Spinal cord (tissue), 10 donors: Measurements from ENCODE around the gene SNX8. TPM values are rescaled to one million over a fixed set of nuclear protein-coding genes. Genes with fewer than 3 reads are reported as not detected.

ENCODE experiments used
- DNase-seq, 6 donors: peaks; one replicate each; pipeline versions ENCODE4 v3.0.0 to v3.0.0-alpha.2; 2013 to 2015; ENCODE audit warnings: low spot score in 6 of 6, low read depth in 4 of 6
- H3K27ac ChIP-seq: one replicate; pipeline ENCODE4 v1.5.1; 2013; ENCODE audit warnings: low read depth, low read length, control low read depth
- H3K27me3 ChIP-seq: one replicate; pipeline ENCODE4 v1.6.1; 2013; ENCODE audit warnings: low read length; ENCODE audit not compliant: control insufficient read depth, insufficient read depth
- H3K36me3 ChIP-seq: one replicate; pipeline ENCODE4 v1.6.1; 2013; ENCODE audit warnings: low read length; ENCODE audit not compliant: control insufficient read depth, insufficient read depth
- H3K4me1 ChIP-seq: one replicate; pipeline ENCODE4 v1.6.1; 2013; ENCODE audit warnings: low read length; ENCODE audit not compliant: control insufficient read depth, insufficient read depth
- H3K4me3 ChIP-seq: one replicate; pipeline ENCODE4 v1.5.1; 2013; ENCODE audit warnings: low read depth, low read length, control low read depth
- H3K9me3 ChIP-seq: one replicate; pipeline ENCODE4 v1.6.1; 2013; ENCODE audit warnings: low read length; ENCODE audit not compliant: control insufficient read depth, insufficient read depth
- WGBS: methylation state at CpG from one replicate; pipeline ENCODE4 v1.1.5; 2013; ENCODE audit warnings: missing lambda C conversion rate; ENCODE audit not compliant: insufficient coverage; 5-methylcytosine and 5-hydroxymethylcytosine counted together
- polyA plus RNA-seq, 2 donors: library from polyadenylated mRNA; unstranded; fragments of 120-200 nt; gene quantifications; one replicate each; pipeline ENCODE4 v1.2.1, GENCODE V29; 2013; ENCODE audit not compliant: insufficient read length in 2 of 2
- total RNA-seq, 2 donors: library from RNA; depleted of rRNA in 1 of 2; stranded (reverse); fragments of 120-200 nt in 1 of 2; fragments of >200 nt in 1 of 2; gene quantifications; one replicate each; pipeline versions ENCODE4 v1.2.3 to v1.2.4, GENCODE V29; 2013 to 2014
- donor health status: healthy.

SNX8 gene
- total and polyA plus RNA-seq, 4 donors, result 12.2 to 36.9 (median 23.9) TPM

GRCh38 chr7:2223321-2223720, 90.9 kb downstream of the SNX8 start:
- H3K4me1 ChIP-seq, result no peaks in the 10 kb centered on the region
- no peak overlapping the region for H3K27ac ChIP-seq
- WGBS, result 96% methylated on average over 17 of the region's 17 CpGs
- no peak for DNase-seq
- H3K9me3 ChIP-seq, result no peaks in the 10 kb centered on the region
- H3K36me3 ChIP-seq, result peaks cover 99% of the 10 kb centered on the region
- H3K4me3 ChIP-seq, result no peak overlapping the region
- H3K27me3 ChIP-seq, result no peaks in the 10 kb centered on the region

GRCh38 chr7:2222516-2222915, 91.7 kb downstream of the SNX8 start:
- Histone ChIP-seq H3K36me3 (peaks cover 99% of the 10 kb centered on the region), H3K4me3 (no peak overlapping the region), H3K27ac (no peak overlapping the region), H3K27me3 (no peaks in the 10 kb centered on the region), H3K9me3 (no peaks in the 10 kb centered on the region), H3K4me1 (no peaks in the 10 kb centered on the region)
- DNase-seq, result no peak
- WGBS, result 95% methylated on average over 19 of the region's 22 CpGs

GRCh38 chr7:2220954-2221353, 93.3 kb downstream of the SNX8 start:
- Histone ChIP-seq H3K27ac (no peak overlapping the region), H3K4me1 (no peaks in the 10 kb centered on the region), H3K27me3 (no peaks in the 10 kb centered on the region), H3K9me3 (no peaks in the 10 kb centered on the region), H3K4me3 (no peak overlapping the region), H3K36me3 (peaks cover 100% of the 10 kb centered on the region)
- WGBS, result over 99% methylated on average over 15 of the region's 17 CpGs
- DNase-seq, result no peak

DNA sequence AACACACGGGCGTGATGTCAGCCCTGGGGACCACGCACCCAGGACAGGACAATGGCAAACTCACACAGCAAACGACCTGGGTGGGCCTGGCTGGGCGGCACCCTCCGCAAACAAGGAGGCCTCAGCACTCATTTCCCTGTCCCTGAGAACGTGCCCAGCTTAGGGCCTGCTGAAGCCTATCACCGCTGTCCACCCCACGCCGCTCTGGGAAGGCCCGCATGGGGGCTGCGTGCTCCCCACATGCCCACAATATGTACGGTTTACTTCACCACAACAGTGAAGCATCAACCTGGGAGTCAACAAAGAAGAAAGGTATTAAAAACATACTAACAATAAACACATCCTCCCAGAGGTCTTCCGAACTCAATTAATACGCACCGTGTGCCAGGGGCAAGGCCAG, 93.7 kb downstream of the SNX8 start:
- WGBS, result 88% methylated on average over 16 of the region's 16 CpGs
- no peak overlapping the region for H3K4me3 ChIP-seq
- DNase-seq, result no peak
- H3K4me1 ChIP-seq, result no peaks in the 10 kb centered on the region
- peaks cover 100% of the 10 kb centered on the region for H3K36me3 ChIP-seq
- no peaks in the 10 kb centered on the region for H3K9me3 ChIP-seq
- H3K27ac ChIP-seq, result no peak overlapping the region
- H3K27me3 ChIP-seq, result no peaks in the 10 kb centered on the region

DNA sequence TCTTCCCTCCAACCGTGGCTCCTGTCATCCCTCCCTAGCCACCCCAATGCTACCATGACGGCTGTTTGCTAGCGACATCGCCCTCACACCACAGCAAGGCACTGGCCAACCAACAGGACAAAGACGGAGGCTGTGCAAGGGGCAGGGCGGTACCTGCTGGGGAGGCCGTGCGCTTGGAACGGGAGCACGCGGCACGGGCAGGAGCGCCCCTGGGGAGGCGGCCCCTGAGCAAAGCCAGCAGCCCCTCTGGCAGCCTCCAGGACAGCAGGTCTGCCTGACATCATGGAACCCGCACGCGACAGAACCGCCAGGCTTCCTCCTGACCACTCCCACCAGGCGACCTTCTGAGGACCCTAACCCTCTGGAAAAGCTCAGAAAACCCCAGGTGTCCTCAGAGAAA, 94.2 kb downstream of the SNX8 start:
- Histone ChIP-seq H3K27ac (no peak overlapping the region), H3K36me3 (peaks cover 100% of the 10 kb centered on the region), H3K4me3 (no peak overlapping the region), H3K27me3 (no peaks in the 10 kb centered on the region), H3K4me1 (no peaks in the 10 kb centered on the region), H3K9me3 (no peaks in the 10 kb centered on the region)
- whole genome bisulfite sequencing, result 89% methylated on average over 17 of the region's 19 CpGs
- DNase-seq, result no peak

DNA sequence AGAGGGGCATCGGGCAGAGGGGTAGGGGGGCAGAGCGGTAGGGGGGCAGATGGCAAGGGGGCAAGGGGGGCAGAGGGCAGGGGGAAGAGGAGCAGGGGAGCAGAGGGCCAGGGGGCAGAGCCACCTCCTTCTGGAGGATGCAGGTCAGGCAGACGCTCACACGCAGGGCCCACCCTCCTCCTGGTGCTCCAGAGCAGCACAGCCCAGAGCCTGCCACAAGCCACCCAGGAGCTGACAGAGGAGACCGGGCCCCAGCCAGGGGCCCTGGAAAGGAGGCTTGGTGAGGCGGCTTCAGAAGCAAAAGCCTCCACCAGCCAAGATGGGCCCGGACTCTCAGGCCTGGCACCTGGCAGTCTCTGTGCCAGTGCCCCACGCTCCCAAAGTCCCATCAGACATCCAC, 94.6 kb downstream of the SNX8 start:
- WGBS, result 95% methylated on average over 8 of the region's 8 CpGs
- peaks cover 100% of the 10 kb centered on the region for H3K36me3 ChIP-seq

GRCh38 chr7:2219136-2219535, 95.1 kb downstream of the SNX8 start:
- Histone ChIP-seq H3K27ac (no peak overlapping the region), H3K4me3 (no peak overlapping the region), H3K27me3 (no peaks in the 10 kb centered on the region), H3K36me3 (peaks cover 100% of the 10 kb centered on the region), H3K4me1 (no peaks in the 10 kb centered on the region), H3K9me3 (no peaks in the 10 kb centered on the region)
- 90% methylated on average over 12 of the region's 15 CpGs for WGBS
- DNase-seq, result no peak

More for the DNA sequence above, 94.6 kb downstream of the SNX8 start:
- no peaks in the 10 kb centered on the region for H3K4me1 ChIP-seq
- no peak overlapping the region for H3K27ac ChIP-seq
- no peak for DNase-seq
- no peak overlapping the region for H3K4me3 ChIP-seq
- H3K9me3 ChIP-seq, result no peaks in the 10 kb centered on the region
- no peaks in the 10 kb centered on the region for H3K27me3 ChIP-seq

DNA sequence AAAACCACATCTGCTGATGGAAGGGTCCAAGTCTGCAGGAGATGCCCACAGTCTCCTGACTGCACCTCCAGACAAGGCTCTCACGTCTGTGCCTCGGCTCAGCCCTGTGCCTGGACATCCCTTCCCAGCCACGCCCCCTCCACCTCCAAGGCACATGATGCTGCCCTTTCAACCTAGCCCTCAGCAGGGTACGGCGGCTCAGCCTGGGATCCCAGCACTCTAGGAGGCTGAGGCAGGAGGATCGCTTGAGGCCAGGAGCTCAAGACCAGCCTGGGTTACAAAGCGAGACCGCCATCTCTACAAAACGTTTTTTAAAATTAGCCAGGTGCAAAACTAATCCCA, 95.8 kb downstream of the SNX8 start:
- H3K4me1 ChIP-seq, result no peaks in the 10 kb centered on the region
- H3K36me3 ChIP-seq, result peaks cover 100% of the 10 kb centered on the region
- no peaks in the 10 kb centered on the region for H3K27me3 ChIP-seq
- H3K4me3 ChIP-seq, result no peak overlapping the region
- H3K27ac ChIP-seq, result no peak overlapping the region
- 87% methylated on average over 9 of the region's 9 CpGs for WGBS
- H3K9me3 ChIP-seq, result no peaks in the 10 kb centered on the region
- no peak for DNase-seq

DNA sequence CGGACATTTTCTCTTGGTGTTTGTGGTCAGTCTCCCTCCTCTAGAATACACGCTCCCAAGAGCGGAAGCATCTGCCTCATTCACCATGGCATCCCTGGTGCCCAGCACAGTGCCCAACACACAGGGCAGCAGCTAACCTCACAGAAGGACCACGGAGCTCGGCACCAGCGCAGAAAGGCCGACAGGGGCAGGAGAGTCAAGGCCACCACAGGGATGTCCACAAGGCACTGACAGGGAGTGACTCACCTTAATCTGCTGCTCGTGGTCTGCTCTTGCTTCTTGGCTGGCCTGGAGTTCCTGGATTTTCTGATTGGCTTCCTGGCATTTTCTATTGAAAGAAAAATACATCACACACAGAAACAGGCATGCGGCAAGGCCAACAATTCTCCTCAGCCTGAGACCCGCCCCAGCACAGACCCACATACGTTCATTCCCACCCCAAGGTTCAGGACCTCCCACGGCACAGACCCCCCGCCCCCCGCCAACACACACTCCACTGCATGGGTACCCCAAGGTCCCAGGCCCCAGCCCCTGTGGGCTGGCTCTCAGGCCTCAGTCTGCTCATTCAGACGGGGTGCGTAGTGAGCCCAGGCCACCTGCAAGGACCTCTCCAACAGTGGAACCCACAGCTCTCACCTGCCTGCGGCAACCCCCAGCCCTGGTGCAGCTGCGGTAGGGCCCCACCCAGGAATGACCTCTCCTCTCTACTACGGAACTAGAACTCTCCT, 96.4 kb downstream of the SNX8 start:
- H3K4me3 ChIP-seq, result no peak overlapping the region
- H3K9me3 ChIP-seq, result no peaks in the 10 kb centered on the region
- H3K27ac ChIP-seq, result no peak overlapping the region
- no peaks in the 10 kb centered on the region for H3K27me3 ChIP-seq
- WGBS, result 89% methylated on average over 18 of the region's 19 CpGs
- no peak for DNase-seq
- H3K36me3 ChIP-seq, result peaks cover 100% of the 10 kb centered on the region
- no peaks in the 10 kb centered on the region for H3K4me1 ChIP-seq

- no peak for DNase-seq
- WGBS, result 92% methylated on average over 9 of the region's 10 CpGs
- H3K4me1 ChIP-seq, result no peaks in the 10 kb centered on the region
- H3K27me3 ChIP-seq, result no peaks in the 10 kb centered on the region
- no peaks in the 10 kb centered on the region for H3K9me3 ChIP-seq
- H3K27ac ChIP-seq, result no peak overlapping the region
- peaks cover 100% of the 10 kb centered on the region for H3K36me3 ChIP-seq
- no peak overlapping the region for H3K4me3 ChIP-seq
Observed at GRCh38 chr7:2217206-2217605, 97.0 kb downstream of the SNX8 start.
